ENCODE data around the gene CAMK4.

GRCh38 chr5:111294551-111294950, 70.4 kb downstream of the CAMK4 start:
- no peak for TF ChIP-seq EGR1 (IDR thresholded peaks at IDR 0.05; ENCODE audit: low read depth)
- TF ChIP-seq EZH2phosphoT487 (IDR thresholded peaks at IDR 0.05; ENCODE audit: borderline replicate concordance): no peak
- no peak for TF ChIP-seq CTCF (IDR thresholded peaks at IDR 0.05 in 2 of 3, conservative IDR thresholded peaks at IDR 0.05 in 1 of 3; ENCODE audit: borderline replicate concordance in 1 of 3, insufficient read depth in 1 of 3, low read depth in 2 of 3, low read length in 2 of 3)

Data from HCT116 (cell line).